ENCODE measurements around the gene KAZN.

KAZN gene

DNA sequence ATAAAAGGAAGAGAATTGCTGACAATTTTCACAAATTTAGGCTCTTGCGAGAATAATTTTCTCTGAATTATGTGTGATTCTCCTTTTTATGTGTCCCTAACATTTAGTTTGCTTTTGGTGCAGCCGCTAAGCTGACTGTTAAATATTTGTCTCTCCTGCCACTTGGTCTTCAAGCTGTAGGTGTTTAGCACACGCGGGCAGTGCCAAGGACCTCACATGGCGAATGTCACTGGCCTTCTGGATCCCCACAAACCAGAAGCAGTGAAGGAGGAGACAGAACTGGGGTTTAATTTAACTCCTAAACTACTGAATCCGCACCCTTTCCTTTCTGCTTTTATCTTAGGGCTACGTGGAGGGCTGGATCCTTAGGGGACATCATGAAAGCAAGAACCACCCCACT, 120.0 kb downstream of the KAZN start:
- no peak for DNase-seq

DNA sequence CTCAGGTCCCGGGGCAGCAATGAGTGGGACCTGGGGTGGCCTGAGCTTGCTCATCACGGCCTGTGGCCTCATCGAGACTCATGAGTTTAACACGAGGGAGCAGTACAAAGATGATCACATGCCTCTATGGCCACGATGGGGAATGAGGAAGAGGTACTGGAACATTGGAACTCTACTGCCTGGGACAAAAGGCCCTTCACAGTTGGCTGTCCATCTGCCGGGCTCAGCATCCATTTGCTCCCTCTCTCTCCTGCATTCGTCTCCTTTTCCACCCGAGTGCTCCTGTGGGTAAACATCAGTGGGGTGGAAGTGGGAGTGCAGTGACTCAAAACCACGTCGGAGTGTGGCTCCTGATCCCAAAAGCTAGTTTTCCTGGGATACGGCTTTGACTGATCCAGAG, 124.9 kb downstream of the KAZN start:
- no peak for DNase-seq

DNA sequence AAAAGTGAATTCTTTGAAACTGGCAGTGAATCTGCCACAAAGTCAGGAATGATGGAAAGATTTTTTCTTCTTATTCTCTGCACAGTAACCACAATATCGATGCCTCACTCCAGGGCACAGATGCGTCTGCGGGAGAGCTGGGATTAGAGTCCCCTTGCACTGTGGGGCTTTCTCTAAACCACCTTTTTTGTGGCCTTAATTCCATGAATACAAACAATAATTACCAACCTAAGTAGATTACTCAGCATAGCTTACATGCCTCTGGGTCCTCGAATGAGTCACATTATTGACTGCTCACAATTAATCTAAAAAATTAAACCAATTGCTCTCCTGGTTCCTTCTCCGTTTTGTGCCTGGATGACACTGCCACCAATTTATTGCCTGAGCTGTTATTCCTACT, 125.8 kb downstream of the KAZN start:
- no peak for DNase-seq

DNA sequence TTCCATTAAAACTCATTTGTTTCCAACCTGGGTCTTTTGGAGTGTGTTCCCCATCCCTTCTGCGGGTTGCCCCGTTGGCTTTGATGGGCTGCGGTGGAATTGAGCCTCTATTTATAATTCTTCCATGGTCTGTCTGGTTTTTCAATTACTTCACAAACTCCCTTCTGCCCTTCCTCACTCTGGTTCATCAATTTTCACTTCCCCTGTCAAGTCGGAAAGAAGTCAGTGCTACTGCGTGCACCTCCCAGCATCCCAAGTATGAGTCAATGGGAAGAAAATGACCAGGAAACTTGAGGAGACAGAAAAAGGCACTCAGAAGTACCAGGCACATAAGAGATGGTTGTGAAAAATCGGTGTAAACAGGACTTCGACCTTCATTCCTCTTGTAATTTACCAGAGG, 126.2 kb downstream of the KAZN start:
- DNase-seq: no peak

DNA sequence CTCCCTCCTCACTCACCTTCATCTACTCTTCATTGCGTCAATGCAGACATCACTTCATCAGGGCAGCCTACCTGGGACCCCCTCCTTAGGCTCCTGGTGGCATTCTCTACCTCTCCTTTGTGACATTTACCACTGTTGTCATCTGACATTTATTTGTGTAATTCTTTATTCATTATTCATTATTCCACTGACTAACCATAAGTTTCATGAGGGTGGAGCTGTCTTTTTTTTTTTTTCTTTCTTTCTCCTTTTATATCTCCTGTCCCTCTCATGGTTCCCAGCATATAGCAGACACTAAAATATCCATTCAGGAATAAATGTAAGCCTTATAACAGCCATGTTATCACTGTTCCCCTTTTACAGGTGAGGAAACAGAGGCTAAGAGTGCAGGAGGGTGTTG, 126.8 kb downstream of the KAZN start:
- no peak for DNase-seq

DNA sequence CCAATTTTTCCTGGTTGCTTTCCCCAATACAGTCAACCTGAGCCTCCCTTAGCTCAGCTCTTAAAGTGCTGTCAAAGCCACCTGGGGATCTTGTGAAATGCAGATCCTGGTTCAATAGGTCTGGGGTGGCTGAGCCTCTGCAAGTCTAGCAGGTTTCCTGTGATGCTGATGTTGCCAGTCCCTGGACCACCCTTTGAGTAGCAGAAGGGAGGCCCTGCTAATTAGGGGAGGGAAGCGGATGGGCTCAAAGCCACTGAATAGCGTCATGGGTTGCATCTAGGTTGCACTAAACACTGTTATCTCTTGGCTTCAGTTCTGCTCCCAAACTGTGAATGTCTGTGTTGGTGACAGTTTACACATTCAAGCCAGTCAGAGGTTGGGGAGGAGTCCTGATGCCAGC, 127.2 kb downstream of the KAZN start:
- DNase-seq: no peak

DNA sequence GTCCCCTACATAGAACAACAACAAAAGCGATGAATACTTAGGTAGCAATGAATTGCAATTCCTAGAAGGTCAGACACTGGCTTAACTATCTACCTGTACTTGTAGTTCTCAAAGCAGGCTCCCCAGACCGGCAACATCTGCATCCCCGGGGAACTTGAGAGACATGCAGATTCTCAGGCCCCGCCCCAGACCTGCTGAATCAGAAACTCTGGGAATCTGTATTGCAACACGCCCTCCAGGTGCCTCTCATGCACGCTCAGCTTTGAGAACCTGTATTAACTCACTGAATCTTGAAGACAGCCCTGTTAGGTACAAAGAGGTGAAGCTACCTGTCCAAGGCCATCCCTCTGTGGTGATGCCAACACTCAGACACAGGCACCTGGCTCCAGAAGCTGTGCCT, 128.1 kb downstream of the KAZN start:
- DNase-seq: no peak

DNA sequence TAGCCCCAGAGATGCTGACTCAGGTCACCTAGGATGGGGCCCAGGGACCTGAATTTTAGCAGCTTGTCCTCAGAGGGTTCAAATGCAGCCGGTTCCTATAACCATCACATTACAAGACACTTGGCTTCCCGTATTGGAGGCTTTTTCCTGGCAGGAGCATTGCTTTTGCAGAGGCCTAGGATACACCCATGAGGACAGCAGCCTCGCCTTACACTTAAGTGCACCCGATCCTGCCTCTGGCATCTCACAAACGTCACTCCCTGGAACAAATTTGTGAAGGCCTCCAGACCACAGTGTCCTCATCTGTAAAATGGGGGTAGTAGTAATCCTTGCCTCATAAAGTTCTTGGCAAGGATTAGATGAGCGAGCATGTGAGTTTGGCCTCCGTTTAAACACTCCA, 130.0 kb downstream of the KAZN start:
- no peak for DNase-seq

DNA sequence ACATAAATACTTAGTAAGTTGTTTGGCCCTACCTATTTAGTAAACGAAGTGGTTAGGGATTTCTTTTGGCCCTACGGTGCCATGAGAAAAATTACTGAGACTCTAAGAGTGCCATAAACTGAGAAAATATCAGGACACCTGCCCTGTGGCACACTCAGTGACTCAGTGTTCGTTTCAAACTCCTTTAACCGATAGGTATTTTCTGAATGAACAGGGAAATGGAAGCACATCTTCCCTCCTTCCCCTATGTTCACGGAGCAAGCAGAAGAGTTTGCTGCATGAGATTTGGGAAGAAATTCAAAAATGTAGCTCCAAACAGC, 134.2 kb downstream of the KAZN start:
- DNase-seq: no peak

DNA sequence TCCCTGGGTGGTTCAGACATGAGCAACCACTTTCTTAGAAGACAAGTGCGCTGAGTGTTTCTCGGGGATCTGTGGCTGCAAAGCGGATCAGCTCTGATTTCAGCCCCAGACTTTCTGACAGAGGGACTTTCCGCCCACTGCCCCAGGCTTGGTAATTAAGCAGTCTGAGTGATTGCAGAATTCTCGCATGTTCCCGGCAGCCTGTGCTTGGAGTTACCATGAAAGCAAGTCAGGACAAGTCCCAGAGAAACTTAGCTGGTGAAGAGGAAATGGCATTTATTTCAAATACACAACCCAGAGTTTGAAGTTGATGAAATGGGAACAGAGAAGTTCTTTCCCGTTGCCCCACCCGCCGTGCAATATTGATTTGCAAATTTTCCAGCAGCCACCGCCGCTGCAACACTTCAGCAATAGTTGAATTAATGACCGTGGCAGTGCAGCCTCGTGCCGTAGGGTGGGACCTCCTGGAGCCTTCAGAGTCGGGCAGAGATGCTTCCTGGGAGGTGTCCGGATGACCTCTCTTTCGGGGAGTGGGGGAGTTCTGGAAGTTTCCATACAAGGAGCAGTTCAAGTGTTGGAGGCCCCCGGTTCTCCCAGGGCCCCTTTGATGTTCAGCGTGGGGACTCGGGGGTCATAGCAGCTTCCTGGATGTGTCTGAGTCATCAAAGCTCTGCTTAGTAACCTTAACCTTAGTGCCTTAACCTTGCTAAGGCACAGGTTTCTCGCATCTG, 134.7 kb downstream of the KAZN start:
- DNase-seq: no peak

DNA sequence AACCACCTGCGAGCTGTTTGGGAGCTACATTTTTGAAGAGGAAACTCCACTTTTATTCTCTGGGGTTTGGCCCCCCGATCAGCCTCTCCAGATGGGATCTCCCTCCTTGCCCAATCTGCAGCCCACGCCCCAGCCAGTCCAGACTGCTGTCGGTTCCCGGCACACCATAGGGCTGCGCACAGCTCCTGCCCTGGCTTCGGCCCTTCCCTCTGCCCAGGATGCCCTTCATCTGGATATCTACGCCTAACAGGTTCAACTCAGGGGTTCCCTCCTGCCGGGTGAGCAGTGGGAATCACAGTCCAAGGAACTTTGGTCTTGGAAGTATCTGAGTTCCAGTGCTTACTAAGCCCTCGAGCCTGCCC, 135.3 kb downstream of the KAZN start:
- DNase-seq: no peak

DNA sequence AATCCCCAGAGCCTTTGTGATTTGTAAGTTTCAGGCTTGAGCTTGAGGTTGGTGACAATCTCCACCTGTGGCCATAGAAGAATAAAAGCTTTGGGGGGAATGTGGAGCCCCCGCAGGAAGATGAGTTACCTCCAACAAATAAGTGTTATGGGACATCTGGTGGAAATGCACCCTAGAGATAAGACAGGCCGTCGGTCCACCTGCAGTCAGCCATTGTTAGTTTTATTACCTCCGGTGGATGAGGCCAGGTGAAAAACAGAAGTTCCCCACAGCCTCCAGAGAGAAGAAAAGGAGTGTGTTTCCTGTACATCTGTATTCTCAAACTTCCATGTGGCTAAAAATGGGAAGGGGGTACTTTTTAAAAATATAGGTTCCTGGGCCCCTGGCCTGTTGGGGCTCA, 137.4 kb downstream of the KAZN start:
- no peak for DNase-seq

DNA sequence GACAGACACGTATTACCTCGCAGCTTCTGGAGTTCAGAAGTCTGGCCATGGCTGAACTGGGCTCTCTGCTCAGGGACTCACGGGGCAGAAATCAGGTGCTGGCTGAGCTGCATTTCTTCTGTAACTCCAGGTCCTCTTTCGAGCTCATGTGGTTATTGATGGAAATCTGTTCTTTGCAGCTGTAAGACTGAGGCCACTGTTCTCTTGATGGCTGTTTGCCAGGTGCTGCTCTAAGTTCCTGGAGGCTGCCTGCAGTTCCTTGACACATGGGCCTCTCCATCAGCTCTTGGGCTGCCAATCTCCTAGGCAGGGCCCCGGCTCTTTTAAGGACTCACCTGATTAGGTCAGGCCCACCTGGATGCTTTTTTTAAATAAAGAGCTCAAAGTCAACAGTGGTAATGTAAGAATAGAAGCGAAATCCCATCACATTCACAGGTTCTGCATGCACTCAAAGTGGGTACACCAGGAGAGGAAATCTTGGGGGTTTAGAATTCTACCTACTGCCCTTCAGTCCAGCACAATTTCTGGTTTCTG, 139.1 kb downstream of the KAZN start:
- no peak for DNase-seq

DNA sequence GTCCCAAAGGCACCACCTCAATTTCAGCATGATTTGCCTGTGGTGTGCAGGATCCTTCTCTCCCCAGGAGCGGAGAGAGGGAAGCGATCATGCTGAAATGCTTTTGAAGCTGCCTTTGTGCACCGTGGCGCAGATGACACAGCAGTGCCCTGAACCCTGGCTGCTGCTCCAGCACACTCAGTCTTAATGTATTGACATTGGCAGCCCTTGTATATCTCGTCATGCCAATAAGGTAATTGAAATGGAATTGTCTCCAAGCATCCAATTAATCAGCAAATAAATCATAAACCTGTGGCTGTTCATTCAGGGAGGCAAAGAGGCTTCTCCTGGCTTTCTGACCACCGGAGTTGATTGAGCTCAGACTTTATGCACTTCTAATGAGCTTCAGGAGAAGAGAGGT, 139.8 kb downstream of the KAZN start:
- no peak for DNase-seq

DNA sequence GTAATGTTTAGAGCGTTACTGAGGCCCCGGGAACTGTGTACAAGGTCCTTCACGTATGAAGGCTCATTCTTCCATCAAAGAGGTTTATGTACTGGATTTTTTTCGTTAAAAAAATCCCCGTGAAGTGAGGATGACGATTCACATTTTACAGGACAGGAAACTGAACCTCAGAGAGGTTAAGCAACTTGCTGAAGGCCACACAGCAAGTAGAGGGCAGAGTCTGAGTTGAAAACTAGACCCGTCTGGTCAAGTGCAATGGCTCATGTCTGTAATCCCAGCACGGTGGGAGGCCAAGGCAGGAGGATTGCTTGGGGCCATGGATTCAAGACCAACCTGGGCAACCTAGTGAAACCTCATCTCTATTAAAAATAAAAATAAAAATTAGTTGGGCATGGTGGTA, 140.2 kb downstream of the KAZN start:
- DNase-seq: no peak

DNA sequence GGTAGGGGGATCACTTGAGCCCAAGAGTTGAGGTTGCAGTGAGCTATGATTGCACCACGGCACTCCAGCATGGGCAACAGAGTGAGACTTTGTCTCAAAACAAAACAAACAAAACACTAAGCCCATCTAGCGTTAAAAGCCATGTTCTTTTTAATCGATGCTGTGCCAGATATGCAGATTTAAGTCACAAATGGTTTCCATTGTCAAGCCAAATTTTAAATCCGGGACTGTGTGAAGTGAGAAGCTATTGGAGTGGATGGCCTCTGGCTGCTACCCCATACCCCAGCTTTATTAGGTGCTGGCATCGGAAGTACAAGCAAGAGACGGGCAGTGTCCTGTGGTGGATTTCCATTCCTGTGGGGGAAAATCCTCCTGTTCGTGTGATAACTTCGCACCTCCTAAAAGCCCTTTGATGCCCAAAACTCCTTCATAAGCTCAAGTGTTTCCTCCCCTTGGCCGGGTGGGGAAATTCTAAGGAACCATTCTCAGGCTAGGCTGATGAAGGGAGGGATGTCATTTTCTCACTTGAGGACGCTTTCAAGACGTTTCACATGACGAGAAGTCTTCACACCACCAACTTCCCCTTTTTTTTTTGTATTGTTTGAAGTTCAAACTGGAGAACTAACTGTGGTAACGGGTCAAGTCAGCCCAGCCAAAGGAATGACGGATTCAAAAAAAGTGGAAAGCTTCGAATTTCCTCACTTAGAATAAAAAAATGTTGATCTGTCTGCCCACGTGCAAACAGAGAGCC, 140.8 kb downstream of the KAZN start:
- no peak for DNase-seq

DNA sequence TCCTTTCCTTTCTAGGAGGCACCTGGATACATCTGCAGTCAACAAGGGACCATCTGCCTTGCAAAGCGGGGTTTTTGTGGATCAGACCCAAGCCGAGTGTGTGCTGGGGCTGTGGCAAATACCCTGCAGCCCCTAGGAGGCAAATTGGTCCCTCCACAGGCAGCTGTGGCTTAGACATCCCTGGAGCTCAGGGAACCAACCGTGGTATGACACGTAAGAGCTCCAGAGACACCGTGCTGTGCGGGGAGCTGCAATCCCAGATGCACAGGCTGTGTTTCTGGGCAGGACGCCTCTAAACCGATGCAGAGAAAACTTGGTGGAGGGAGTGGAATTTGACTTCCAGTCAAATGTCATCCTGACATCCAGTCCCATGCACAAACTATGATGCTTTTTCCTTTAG, 141.5 kb downstream of the KAZN start:
- no peak for DNase-seq

DNA sequence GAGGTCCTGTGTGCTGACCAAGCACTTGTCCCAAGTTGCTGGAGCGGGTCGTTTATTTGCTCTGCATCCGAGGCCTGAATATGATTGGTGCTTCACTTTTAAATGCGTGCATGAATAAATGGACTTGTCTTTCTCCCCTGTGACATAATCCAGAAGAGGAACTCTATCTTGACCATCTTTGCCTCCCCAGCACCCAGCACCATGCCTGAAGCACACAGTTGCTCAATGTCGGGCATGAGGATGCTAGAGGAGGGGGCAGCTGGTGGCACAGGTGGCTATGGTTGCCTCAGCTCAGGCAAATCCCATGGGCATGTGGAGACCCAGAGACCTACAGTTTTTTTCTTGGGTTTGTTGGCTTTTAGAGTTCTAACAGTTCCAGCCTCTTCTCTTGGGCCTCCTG, 142.6 kb downstream of the KAZN start:
- DNase-seq: no peak

DNA sequence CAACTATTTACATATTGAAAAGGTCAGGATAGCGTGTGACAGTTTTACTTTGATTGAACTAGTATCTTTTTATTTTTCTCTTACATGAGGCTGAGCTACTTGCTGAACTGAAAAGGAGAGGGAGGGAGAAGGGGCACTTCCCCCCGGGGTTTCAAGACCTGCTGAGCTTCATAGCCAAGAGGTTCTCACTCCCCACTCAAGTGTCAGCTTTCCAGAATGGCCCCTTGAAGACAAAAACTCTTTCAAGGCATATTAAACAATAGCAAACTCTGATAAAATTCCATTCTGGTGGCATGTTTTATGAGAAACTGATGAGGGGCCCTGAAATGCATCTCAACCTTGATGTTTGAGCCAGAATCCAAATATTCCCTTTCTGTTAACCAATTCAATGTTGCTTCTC, 143.0 kb downstream of the KAZN start:
- no peak for DNase-seq

DNA sequence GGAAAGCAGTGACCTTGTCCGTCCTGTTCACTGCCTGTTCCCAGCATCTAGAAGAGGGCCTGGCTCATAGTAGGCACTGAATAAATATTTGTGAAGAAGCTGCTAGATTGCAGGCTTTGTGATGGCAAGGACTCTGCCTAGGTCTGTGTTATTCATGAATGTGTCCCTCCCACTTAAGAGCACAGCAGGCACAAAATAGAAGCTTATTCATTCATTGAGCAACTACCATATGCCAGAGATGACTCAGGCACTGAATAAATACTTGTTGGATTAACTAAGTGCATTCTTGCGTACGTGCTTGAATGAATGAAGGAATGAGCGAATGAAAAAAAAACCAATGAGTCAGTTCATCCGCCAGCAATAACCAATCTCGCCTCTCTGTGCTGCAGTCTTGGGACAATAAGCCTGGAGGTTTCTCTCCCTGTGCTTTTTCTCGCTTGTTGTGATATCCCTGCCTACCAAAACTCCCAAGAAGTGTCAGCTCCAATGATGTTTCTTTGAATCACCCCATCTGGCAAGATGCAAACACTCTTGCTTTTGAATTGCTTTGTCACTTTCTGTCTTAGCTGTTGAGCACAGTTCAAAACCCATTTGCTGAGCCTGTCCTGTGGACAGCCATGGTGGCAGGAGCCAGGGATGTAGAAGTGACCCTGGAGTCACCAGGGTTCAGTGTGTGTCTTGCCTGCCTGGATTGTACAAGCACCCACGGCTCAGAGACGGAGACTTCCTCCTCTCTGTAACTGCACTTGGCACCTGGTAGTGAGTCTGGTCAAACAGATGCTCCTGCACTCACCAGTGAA, 143.9 kb downstream of the KAZN start:
- DNase-seq: no peak

DNA sequence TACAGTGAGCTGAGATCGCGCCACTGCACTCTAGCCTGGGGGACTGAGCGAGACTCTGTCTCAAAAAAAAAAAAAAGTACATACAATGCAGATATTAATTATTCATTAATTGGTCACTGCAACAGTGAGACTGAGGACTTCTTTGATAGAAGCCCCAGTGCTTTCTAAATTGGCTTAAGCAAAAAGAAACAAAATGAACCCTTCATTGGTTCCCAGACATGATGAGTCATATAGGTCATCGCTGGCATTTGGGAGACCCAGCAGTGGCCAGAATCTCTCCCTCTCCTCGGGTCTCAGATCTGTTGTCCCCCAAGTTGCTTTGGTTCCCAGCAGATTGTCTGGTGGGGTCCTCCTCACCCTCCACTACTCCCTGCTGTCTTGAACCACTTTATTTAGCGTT, 144.9 kb downstream of the KAZN start:
- no peak for DNase-seq

DNA sequence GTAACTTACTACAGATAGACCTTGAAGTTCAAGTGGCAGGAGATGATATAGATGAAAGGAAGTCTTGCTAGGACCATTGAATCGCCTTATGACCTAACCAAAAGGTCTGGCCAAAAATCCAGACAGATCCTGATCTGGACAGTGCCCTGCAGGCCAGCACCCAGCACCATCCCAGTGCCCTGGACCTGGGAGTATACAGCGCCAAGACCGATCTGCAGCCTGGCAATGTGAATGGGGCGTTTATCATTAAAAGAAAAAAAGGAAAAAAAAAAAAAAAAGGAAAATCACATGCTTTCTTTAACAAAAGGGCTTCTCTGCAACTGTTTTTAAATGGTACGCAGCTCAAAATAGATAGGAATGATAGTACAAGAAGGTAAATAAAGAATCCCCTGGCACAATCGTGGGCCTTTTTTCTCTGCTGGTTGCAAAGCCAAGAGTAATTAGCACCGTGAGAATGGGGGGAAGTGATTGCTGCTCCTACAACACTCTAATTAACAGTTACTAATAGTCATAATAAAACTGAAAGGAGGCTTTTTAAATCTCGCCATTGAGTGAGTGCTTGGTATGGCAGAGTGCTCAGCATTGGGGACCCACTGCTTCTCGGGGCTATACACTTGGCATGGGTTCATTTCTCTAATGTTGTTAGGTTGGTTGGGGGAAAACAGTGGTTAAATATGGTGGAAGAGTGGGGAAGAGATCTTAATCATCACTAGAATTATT, 146.7 kb downstream of the KAZN start:
- no peak for DNase-seq

DNA sequence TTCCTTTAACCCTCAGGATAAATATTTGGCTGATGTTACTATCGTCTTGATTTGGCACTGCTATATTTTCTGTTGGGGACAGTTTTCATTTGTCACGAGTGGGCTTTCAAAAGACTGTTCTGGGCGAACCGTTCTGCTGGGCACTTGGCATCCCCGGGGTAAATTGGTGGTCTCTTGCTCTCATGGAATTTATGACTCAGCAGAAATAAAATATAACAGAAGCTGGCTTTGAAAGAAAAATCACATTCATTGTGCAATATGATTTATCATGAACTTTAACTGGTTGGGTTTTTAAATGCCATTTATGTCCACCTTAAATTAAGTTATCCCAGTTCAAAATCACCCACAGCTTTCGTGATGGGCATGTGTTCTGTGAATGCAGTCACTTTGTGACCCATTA, 147.3 kb downstream of the KAZN start:
- no peak for DNase-seq

All from stimulated activated naive CD4-positive, alpha-beta T cell (primary cell).